HepG2 (cell line): ENCODE data around the gene AUH. TPM values are rescaled to one million over a fixed set of nuclear protein-coding genes. Genes with fewer than 3 reads are reported as not detected.

Experiments used
- HIVEP1 ChIP-seq: sonication (generic); formaldehyde crosslinking; IDR thresholded peaks from 2 replicates; pipeline ENCODE4 v1.4.0; 2020; ENCODE audit warnings: mild to moderate bottlenecking, missing genetic modification reagents
- MTF1 ChIP-seq: sonication (generic); formaldehyde crosslinking; IDR thresholded peaks from 2 replicates; pipeline ENCODE4 v1.5.0; 2020; ENCODE audit warnings: missing genetic modification reagents
- ZNF605 ChIP-seq: sonication (generic); formaldehyde crosslinking; IDR thresholded peaks from 2 replicates; pipeline ENCODE4 v1.8.0; 2022; ENCODE audit warnings: mild to moderate bottlenecking, missing genetic modification reagents
- polyA plus RNA-seq, 8 experiments: library from polyadenylated mRNA; depleted of rRNA in 3 of 8; stranded (reverse) in 7 of 8; unstranded in 1 of 8; fragments of >200 nt; fragmentation: Illumina TruSeq in 4 of 8; extraction: Trizol in 4 of 8; gene quantifications; 2 replicates each; pipeline versions ENCODE4 v1.2.1 to v1.2.3, GENCODE V29; 2011 to 2016; ENCODE audit warnings: low read depth in 4 of 8, missing spikeins in 1 of 8, mixed read lengths in 1 of 8; ENCODE audit not compliant: insufficient read depth in 1 of 8
- total RNA-seq, 5 experiments: library from RNA; depleted of rRNA; stranded (reverse); fragments of >200 nt; fragmentation: Illumina TruSeq; extraction: Trizol; gene quantifications; 2 replicates each; pipeline ENCODE4 v1.2.3, GENCODE V29; 2016; ENCODE audit warnings: low read depth in 1 of 5
- TF ChIP-seq, protein P1 (sequence below): sonication (generic); formaldehyde crosslinking; IDR thresholded peaks from 2 replicates; pipeline ENCODE4 v1.4.0; 2020; ENCODE audit warnings: low read depth, missing genetic modification reagents
- TF ChIP-seq, protein P2 (sequence below): IDR thresholded peaks from 2 replicates; pipeline ENCODE4 v1.6.1; 2016; ENCODE audit warnings: mild to moderate bottlenecking
- TF ChIP-seq, protein P3 (sequence below): sonication (generic); formaldehyde crosslinking; IDR thresholded peaks from 2 replicates; pipeline ENCODE4 v1.4.0; 2020; ENCODE audit warnings: missing genetic modification reagents
- TF ChIP-seq, protein P4 (sequence below): sonication (generic); formaldehyde crosslinking; IDR thresholded peaks from 2 replicates; pipeline ENCODE4 v1.4.0; 2020; ENCODE audit warnings: mild to moderate bottlenecking, missing genetic modification reagents, borderline replicate concordance
- TF ChIP-seq, protein P5 (sequence below): sonication (generic); formaldehyde crosslinking; IDR thresholded peaks from 2 replicates; pipeline ENCODE4 v1.8.1; 2023; ENCODE audit warnings: mild to moderate bottlenecking, missing genetic modification reagents, borderline replicate concordance
- TF ChIP-seq, protein P6 (sequence below): sonication (generic); formaldehyde crosslinking; IDR thresholded peaks from 2 replicates; pipeline ENCODE4 v1.5.1; 2020; ENCODE audit warnings: mild to moderate bottlenecking, missing genetic modification reagents, borderline replicate concordance

Gene AUH
- total and polyA plus RNA-seq, 2 of the 13 experiments (the other 11 are each of a cell fraction or from before 2014, with no cell fraction given) = 25.8 to 31.9 TPM

DNA sequence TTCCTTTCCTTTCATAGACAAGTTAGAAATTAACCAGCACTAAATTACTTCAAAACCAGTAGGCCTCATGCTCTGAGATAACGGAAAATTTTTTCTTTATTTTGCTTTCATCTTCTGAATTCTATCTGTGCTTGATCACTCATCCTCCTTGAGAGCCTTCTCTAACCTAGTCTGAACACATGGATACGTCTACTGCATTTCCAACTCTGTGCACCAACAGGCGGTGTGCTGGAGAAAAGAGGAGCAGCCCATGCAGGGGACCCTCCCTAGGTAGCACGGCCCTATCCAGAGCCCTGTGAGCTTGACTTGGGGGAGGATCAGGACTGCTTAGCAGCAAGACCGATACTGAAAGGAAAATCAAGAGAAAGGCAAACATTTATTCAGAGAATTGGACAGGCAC lies 149.8 kb downstream of the AUH start (continued):
- TF ChIP-seq, protein P1, sequence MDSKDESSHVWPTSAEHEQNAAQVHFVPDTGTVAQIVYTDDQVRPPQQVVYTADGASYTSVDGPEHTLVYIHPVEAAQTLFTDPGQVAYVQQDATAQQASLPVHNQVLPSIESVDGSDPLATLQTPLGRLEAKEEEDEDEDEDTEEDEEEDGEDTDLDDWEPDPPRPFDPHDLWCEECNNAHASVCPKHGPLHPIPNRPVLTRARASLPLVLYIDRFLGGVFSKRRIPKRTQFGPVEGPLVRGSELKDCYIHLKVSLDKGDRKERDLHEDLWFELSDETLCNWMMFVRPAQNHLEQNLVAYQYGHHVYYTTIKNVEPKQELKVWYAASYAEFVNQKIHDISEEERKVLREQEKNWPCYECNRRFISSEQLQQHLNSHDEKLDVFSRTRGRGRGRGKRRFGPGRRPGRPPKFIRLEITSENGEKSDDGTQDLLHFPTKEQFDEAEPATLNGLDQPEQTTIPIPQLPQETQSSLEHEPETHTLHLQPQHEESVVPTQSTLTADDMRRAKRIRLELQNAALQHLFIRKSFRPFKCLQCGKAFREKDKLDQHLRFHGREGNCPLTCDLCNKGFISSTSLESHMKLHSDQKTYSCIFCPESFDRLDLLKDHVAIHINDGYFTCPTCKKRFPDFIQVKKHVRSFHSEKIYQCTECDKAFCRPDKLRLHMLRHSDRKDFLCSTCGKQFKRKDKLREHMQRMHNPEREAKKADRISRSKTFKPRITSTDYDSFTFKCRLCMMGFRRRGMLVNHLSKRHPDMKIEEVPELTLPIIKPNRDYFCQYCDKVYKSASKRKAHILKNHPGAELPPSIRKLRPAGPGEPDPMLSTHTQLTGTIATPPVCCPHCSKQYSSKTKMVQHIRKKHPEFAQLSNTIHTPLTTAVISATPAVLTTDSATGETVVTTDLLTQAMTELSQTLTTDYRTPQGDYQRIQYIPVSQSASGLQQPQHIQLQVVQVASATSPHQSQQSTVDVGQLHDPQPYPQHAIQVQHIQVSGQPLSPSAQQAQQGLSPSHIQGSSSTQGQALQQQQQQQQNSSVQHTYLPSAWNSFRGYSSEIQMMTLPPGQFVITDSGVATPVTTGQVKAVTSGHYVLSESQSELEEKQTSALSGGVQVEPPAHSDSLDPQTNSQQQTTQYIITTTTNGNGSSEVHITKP (CRISPR knock-in tag) = no peak
- TF ChIP-seq, protein P2, sequence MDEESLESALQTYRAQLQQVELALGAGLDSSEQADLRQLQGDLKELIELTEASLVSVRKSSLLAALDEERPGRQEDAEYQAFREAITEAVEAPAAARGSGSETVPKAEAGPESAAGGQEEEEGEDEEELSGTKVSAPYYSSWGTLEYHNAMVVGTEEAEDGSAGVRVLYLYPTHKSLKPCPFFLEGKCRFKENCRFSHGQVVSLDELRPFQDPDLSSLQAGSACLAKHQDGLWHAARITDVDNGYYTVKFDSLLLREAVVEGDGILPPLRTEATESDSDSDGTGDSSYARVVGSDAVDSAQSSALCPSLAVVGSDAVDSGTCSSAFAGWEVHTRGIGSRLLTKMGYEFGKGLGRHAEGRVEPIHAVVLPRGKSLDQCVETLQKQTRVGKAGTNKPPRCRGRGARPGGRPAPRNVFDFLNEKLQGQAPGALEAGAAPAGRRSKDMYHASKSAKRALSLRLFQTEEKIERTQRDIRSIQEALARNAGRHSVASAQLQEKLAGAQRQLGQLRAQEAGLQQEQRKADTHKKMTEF (CRISPR knock-in tag) = peak; percentile 32; the same call in 1 of the 2 replicates
- TF ChIP-seq, protein P3, sequence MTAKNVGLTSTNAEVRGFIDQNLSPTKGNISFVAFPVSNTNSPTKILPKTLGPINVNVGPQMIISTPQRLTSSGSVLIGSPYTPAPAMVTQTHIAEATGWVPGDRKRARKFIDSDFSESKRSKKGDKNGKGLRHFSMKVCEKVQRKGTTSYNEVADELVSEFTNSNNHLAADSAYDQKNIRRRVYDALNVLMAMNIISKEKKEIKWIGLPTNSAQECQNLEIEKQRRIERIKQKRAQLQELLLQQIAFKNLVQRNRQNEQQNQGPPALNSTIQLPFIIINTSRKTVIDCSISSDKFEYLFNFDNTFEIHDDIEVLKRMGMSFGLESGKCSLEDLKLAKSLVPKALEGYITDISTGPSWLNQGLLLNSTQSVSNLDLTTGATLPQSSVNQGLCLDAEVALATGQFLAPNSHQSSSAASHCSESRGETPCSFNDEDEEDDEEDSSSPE = 0 out of 2 replicates have a peak, but pooled peaks have one; percentile 32
- TF ChIP-seq, protein P4, sequence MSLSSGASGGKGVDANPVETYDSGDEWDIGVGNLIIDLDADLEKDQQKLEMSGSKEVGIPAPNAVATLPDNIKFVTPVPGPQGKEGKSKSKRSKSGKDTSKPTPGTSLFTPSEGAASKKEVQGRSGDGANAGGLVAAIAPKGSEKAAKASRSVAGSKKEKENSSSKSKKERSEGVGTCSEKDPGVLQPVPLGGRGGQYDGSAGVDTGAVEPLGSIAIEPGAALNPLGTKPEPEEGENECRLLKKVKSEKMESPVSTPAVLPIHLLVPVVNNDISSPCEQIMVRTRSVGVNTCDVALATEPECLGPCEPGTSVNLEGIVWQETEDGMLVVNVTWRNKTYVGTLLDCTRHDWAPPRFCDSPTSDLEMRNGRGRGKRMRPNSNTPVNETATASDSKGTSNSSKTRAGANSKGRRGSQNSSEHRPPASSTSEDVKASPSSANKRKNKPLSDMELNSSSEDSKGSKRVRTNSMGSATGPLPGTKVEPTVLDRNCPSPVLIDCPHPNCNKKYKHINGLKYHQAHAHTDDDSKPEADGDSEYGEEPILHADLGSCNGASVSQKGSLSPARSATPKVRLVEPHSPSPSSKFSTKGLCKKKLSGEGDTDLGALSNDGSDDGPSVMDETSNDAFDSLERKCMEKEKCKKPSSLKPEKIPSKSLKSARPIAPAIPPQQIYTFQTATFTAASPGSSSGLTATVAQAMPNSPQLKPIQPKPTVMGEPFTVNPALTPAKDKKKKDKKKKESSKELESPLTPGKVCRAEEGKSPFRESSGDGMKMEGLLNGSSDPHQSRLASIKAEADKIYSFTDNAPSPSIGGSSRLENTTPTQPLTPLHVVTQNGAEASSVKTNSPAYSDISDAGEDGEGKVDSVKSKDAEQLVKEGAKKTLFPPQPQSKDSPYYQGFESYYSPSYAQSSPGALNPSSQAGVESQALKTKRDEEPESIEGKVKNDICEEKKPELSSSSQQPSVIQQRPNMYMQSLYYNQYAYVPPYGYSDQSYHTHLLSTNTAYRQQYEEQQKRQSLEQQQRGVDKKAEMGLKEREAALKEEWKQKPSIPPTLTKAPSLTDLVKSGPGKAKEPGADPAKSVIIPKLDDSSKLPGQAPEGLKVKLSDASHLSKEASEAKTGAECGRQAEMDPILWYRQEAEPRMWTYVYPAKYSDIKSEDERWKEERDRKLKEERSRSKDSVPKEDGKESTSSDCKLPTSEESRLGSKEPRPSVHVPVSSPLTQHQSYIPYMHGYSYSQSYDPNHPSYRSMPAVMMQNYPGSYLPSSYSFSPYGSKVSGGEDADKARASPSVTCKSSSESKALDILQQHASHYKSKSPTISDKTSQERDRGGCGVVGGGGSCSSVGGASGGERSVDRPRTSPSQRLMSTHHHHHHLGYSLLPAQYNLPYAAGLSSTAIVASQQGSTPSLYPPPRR (CRISPR knock-in tag) = no peak
- TF ChIP-seq HIVEP1 (CRISPR knock-in tag) = no peak
- TF ChIP-seq, protein P5, sequence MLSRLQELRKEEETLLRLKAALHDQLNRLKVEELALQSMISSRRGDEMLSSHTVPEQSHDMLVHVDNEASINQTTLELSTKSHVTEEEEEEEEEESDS (CRISPR knock-in tag) = no peak
- TF ChIP-seq, protein P6, sequence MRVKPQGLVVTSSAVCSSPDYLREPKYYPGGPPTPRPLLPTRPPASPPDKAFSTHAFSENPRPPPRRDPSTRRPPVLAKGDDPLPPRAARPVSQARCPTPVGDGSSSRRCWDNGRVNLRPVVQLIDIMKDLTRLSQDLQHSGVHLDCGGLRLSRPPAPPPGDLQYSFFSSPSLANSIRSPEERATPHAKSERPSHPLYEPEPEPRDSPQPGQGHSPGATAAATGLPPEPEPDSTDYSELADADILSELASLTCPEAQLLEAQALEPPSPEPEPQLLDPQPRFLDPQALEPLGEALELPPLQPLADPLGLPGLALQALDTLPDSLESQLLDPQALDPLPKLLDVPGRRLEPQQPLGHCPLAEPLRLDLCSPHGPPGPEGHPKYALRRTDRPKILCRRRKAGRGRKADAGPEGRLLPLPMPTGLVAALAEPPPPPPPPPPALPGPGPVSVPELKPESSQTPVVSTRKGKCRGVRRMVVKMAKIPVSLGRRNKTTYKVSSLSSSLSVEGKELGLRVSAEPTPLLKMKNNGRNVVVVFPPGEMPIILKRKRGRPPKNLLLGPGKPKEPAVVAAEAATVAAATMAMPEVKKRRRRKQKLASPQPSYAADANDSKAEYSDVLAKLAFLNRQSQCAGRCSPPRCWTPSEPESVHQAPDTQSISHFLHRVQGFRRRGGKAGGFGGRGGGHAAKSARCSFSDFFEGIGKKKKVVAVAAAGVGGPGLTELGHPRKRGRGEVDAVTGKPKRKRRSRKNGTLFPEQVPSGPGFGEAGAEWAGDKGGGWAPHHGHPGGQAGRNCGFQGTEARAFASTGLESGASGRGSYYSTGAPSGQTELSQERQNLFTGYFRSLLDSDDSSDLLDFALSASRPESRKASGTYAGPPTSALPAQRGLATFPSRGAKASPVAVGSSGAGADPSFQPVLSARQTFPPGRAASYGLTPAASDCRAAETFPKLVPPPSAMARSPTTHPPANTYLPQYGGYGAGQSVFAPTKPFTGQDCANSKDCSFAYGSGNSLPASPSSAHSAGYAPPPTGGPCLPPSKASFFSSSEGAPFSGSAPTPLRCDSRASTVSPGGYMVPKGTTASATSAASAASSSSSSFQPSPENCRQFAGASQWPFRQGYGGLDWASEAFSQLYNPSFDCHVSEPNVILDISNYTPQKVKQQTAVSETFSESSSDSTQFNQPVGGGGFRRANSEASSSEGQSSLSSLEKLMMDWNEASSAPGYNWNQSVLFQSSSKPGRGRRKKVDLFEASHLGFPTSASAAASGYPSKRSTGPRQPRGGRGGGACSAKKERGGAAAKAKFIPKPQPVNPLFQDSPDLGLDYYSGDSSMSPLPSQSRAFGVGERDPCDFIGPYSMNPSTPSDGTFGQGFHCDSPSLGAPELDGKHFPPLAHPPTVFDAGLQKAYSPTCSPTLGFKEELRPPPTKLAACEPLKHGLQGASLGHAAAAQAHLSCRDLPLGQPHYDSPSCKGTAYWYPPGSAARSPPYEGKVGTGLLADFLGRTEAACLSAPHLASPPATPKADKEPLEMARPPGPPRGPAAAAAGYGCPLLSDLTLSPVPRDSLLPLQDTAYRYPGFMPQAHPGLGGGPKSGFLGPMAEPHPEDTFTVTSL (CRISPR knock-in tag) = no peak; the same call in 1 of the 2 replicates
- no peak for TF ChIP-seq MTF1 (CRISPR knock-in tag)
- no peak for TF ChIP-seq ZNF605 (CRISPR knock-in tag)
